T-helper 1 cell treated with Interleukin-12 subunit alpha and Interleukin-12 subunit beta and Interleukin-4 antibody, amounts not matched to agents 30 μg/mL and 1 μg/mL, for 36 hours (primary cell): ENCODE measurements around the gene MYEOV.

Experiments used
- H3K27ac Mint-ChIP-seq: one replicate; pipeline ENCODE4 v1.8.0; 2021; ENCODE audit warnings: mild to moderate bottlenecking, mixed read lengths
- H3K27me3 Mint-ChIP-seq: one replicate; pipeline ENCODE4 v1.8.0; 2021; ENCODE audit warnings: low read depth, mixed read lengths
- H3K36me3 Mint-ChIP-seq: one replicate; pipeline ENCODE4 v1.8.0; 2021; ENCODE audit warnings: low read depth, mixed read lengths
- H3K4me1 Mint-ChIP-seq: one replicate; pipeline ENCODE4 v1.8.0; 2021; ENCODE audit warnings: low read depth, mixed read lengths
- H3K4me3 Mint-ChIP-seq: one replicate; pipeline ENCODE4 v1.8.0; 2021; ENCODE audit warnings: mild to moderate bottlenecking, moderate library complexity, mixed read lengths
- H3K9me3 Mint-ChIP-seq: one replicate; pipeline ENCODE4 v1.8.0; 2021; ENCODE audit warnings: mixed read lengths

Gene MYEOV

DNA sequence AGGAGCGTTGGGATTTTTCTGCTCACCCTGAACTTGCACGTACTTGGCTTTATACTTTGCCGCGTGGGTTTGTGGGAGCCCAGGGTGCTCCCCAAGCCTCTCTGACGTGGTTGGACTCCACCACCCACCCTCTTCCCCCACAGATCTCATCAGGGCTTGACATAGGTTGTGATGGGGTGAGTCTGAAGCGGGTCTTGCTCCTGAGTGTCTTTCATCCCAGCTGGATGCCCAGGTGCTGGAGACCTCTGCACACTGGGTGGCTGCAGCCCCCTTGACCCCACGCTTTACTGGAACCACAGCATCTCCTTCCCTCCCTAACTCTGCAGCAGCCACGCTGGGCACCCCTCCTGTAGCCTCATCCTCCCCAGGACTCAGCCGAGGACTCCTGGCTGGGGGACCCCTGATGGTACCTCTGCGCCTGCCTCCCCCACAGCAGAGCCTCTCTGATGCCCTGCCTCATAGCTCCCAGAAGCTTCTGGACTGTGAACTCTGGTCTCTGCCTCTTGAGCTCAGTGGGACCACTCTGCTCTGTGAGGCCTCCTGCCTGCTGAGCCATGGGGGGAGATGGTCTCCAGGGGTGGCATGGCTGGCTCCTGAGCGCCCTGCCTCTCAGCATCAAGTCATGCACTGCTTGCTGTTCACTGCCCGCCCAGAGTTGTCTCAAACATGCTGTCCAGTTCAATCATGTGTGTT lies 45.2 kb downstream of the MYEOV start:
- peaks cover 21% of the 10 kb centered on the region for H3K4me1 Mint-ChIP-seq
- peak overlapping the region; percentile 50 for H3K27ac Mint-ChIP-seq
- peak overlapping the region; percentile 2 for H3K4me3 Mint-ChIP-seq
- peaks cover 4% of the 10 kb centered on the region for H3K36me3 Mint-ChIP-seq
- H3K27me3 Mint-ChIP-seq = no peaks in the 10 kb centered on the region
- peaks cover 7% of the 10 kb centered on the region for H3K9me3 Mint-ChIP-seq

DNA sequence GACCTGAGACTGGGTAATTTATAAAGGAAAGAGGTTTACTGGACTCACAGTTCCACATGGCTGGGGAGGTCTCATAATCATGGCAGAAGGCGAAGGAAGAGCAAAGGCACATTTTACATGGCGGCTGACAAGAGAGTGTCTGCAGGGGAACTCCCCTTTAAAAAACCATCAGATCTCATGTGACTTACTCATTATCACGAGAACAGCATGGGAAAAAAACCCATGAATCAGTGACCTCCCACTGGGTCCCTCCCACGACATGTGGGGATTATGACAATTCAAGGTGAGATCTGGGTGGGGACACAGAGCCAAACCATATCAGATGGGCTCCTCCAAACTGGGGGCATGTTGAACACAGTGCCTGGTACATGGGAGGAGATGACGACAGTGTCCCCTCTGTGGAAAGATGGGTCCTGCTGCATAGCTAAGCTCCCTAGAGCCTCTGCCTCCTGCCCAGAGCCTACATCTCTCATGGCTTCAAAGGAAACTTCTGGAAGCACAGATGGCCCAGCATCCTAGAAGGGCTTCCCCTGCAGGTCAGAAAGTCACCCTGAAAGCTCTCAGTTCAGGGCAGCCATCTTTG lies 46.1 kb downstream of the MYEOV start:
- Mint-ChIP-seq H3K27me3 (no peaks in the 10 kb centered on the region), H3K4me3 (no peak overlapping the region), H3K36me3 (peaks cover 4% of the 10 kb centered on the region), H3K4me1 (peaks cover 21% of the 10 kb centered on the region), H3K27ac (no peak overlapping the region), H3K9me3 (peaks cover 7% of the 10 kb centered on the region)

DNA sequence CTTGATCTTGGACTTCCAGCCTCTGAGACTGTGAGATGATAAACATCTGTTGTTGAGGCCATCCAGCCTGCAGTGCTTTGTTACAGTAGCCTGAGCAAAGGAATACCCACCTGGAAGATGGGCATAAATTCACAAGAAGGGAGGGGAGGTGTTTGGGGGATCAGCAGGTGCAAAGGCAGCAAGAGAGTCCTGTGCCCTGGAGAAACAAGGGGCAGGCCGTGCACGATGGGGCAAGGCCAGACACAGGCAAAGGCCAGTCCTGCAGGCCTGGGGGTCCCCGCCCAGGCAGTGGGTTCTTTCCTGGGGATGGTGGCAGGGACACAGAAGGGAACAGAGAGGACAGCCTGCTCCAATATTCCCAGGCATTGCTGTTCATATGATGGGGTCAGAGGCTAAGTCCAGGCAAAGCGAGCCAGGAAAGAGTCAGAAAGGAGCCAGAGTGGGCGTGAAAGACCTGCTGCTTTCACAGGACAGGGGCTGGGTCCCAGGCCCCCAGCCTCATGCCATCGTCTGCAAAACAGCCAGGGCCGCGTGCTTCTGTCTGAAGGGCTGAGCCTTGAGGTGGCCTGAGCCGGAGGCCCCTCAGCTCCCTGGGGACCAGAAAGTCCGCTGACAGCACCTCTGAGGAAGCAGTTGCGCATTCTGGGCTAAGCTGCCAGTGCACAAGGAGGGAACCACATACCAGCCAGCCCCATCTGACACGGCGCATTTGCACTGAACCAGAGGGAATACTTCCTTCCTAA lies 48.8 kb downstream of the MYEOV start:
- Mint-ChIP-seq H3K9me3 (peaks cover 7% of the 10 kb centered on the region), H3K36me3 (peaks cover 4% of the 10 kb centered on the region), H3K4me1 (peaks cover 8% of the 10 kb centered on the region), H3K27ac (no peak overlapping the region), H3K27me3 (peaks cover 6% of the 10 kb centered on the region), H3K4me3 (no peak overlapping the region)

DNA sequence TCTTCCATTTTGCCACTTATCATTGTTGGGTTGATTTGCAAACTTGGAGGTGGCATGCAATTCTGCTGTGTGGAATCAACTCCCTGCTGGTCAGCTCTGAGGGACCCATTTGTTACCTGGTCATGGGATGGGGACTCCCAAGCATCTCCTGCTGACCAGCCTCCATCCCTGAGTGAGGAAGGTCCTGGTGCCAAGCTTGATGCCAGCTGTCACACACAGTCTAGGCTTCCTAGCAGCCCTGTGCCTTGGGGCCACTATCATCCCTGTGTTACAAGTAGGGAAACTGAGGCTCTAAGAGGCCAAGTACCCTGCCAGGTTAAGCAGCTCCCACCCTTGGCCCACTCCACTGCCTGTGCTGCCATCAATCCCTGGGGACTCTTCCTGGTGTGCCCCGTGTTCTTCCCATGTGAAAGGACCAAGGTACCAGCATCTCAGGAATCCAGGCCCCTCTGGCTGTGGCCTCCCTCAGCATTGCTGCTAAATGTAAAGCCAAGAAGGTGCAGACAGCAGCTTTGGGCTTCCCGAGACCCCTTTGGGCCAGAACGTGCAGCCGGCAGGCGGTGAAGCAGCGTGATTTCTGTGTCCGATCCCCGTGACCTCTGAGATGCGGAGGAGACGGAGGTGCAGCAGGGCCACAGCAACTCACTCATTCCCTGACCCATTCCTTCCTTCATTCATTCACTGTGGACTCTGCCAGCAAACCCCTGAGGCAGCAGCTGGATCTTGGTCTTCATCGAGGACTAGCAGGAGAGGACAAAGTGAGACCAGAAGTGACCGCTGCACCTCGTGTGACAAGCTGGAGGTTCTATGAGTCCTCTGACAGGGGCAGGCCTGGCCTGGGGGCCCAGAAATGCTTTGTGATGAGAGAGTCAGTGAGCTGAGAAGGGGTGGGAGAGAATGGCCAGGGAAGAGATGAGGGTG lies 49.7 kb downstream of the MYEOV start:
- Mint-ChIP-seq H3K27me3 (peaks cover 7% of the 10 kb centered on the region), H3K27ac (no peak overlapping the region), H3K4me3 (no peak overlapping the region), H3K9me3 (peaks cover 10% of the 10 kb centered on the region), H3K4me1 (peaks cover 4% of the 10 kb centered on the region), H3K36me3 (peaks cover 4% of the 10 kb centered on the region)

GRCh38 chr11:69344570-69345145 lies 50.7 kb downstream of the MYEOV start:
- Mint-ChIP-seq H3K27ac (no peak overlapping the region), H3K4me1 (no peaks in the 10 kb centered on the region), H3K9me3 (peaks cover 10% of the 10 kb centered on the region), H3K4me3 (no peak overlapping the region), H3K27me3 (peaks cover 10% of the 10 kb centered on the region), H3K36me3 (peaks cover 3% of the 10 kb centered on the region)
